HG03060 (cell line): ENCODE results near the gene PACS2.
A peak's percentile ranks its signal among the peaks of the same experiment; 100 is the strongest.
"Not testable (repeated sequence)": the region's sequence is repeated elsewhere in the genome, so short reads cannot be mapped to it uniquely, and the experiment has no call there.

Source experiments
- ATAC-seq: cut with Tn5 transposase; IDR thresholded peaks from one replicate; pipeline ENCODE4 v1.9.1; 2021; ENCODE audit warnings: low read depth, moderate number of reproducible peaks; ENCODE audit not compliant: unreplicated experiment

The PACS2 gene

GRCh38 chr14:105287249-105288102 is 27.1 kb upstream of the PACS2 start:
- no peak for ATAC-seq

- not testable (repeated sequence) for ATAC-seq
Observed at GRCh38 chr14:105288936-105289335, 25.6 kb upstream of the PACS2 start.

GRCh38 chr14:105290621-105291346 is 23.8 kb upstream of the PACS2 start:
- ATAC-seq, result no peak

- ATAC-seq, result no peak
Observed at GRCh38 chr14:105292826-105293711, 21.5 kb upstream of the PACS2 start.

GRCh38 chr14:105294142-105294597 is 20.4 kb upstream of the PACS2 start:
- ATAC-seq, result no peak

DNA sequence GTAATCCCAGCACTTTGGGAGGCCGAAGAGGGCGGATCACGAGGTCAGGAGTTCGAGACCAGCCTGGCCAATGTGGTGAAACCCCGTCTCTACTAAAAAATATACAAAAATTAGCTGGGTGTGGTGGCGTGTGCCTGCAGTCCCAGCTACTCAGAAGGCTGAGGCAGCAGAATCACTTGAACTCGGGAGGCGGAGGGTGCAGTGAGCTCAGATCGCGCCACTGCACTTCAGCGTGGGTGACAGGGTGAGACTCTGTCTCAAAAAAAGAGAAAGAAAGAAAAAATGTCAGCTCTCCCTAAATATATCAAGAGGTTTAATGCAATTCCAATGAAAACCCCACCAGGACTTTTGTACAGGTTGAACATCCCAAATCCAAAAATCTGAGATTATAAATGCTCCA is 17.2 kb upstream of the PACS2 start:
- not testable (repeated sequence) for ATAC-seq

GRCh38 chr14:105299654-105300541 is 14.7 kb upstream of the PACS2 start:
- ATAC-seq, result no peak

- peak; percentile 56 for ATAC-seq
Observed at GRCh38 chr14:105300542-105301102, 13.9 kb upstream of the PACS2 start, which contains the start of gene BRF1. Gene BRF1, minus strand, starts transcription at chr14:105301001. Its CDS starts 372 bp downstream, at chr14:105300629.

GRCh38 chr14:105301103-105301914 is 13.2 kb upstream of the PACS2 start:
- ATAC-seq, result peak; percentile 31

- not testable (repeated sequence) for ATAC-seq
Observed at GRCh38 chr14:105301915-105302249, 12.7 kb upstream of the PACS2 start.

DNA sequence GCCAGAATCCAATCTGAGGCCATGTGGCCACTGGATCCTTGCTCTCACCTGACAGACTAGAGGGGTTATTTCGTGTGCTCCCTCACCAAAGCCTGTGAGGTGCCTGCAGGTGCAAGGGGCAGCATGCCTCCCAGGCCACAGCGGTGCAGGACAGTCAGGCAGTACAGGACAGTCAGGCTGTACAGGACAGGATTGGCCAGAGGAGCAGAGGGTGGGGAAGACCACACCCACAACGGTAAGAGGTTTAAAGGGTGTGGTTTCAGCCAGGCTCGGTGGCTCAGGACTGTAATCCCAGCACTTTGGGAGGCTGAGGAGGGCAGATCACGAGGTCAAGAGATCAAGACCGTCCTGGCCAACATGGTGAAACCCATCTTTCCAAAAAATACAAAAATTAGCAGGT is 10.6 kb upstream of the PACS2 start:
- no peak for ATAC-seq

DNA sequence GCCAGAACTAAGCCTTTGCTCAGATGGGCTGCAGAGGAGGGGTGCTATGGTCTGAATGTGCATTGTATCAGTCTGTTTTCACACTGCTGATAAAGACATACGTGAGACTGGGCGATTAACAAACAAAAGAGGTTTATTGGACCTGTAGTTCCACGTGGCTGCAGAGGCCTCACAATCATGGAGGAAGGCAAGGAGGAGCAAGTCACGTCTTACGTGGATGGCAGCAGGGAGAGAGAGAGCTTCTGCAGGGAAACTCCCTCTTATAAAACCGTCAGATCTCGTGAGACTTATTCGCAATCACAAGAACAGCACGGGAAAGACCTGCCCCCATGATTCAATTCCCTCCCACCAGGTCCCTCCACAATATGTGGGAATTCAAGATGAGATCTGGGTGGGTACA is 10.0 kb upstream of the PACS2 start:
- ATAC-seq, result no peak

DNA sequence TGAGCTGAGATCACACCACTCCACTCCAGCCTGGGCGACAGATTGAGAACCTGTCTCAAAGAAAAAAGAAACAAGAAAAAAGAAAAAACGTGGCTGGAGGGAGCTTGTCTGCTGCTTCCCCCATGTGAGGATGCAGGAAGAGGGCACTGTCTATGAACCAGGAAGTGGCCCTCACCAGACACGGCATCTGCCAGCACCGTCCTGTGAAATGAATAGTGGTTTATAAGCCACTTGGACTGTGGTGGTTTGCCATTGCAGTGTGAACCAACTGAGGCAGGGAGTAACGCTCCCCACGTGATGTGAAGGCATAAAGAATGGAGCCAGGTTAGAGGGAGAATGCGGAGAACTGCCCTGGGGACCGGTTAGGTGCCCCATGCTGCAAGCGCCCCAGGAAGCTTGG is 9.2 kb upstream of the PACS2 start:
- ATAC-seq, result no peak

DNA sequence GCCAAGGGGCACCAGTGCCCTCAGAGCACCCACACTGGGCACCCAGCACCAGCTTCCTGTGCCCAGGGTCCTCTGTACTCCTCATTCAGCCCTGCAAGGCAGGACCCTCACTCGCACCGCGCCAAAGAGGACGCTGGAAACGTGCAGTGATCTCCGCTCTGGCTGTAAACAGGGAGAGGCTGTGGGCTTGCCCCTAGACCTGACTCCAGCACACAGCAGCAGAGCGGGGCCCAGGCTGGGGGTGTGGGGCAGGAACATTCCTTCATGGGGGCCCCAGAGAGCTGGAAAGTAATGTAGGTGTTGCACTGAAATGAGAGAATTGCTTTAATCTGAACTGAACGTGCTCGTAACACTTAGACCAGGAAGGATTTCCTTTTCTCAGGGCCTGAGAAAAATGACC is 8.8 kb upstream of the PACS2 start:
- no peak for ATAC-seq

- ATAC-seq, result no peak
Observed at GRCh38 chr14:105307052-105307727, 7.4 kb upstream of the PACS2 start.

GRCh38 chr14:105309371-105309770 is 5.2 kb upstream of the PACS2 start:
- ATAC-seq, result no peak

- ATAC-seq, result no peak
Observed at GRCh38 chr14:105311838-105312237, 2.7 kb upstream of the PACS2 start.

- ATAC-seq, result no peak
Observed at GRCh38 chr14:105312973-105313372, 1.6 kb upstream of the PACS2 start.
